NCI-H524 treated with DMSO at 0.1 percent for 48 hours (cell line): ENCODE results near the gene TDRD9.
"Not testable (repeated sequence)": the region's sequence is repeated elsewhere in the genome, so short reads cannot be mapped to it uniquely, and the experiment has no call there.

ENCODE experiments used
- DNase-seq: peaks from one replicate; lab custom pipeline; 2025; lab: John Stamatoyannopoulos, UW

TDRD9 gene

GRCh38 chr14:103980623-103981238 lies 52.5 kb downstream of the TDRD9 start:
- not testable (repeated sequence) for DNase-seq

GRCh38 chr14:103984196-103984595 lies 55.9 kb downstream of the TDRD9 start:
- no peak for DNase-seq

- DNase-seq: no peak
These were observed 60.8 kb downstream of the TDRD9 start for GRCh38 chr14:103989034-103989433.

GRCh38 chr14:103989964-103990363 lies 61.7 kb downstream of the TDRD9 start:
- no peak for DNase-seq

- no peak for DNase-seq
These were observed 66.4 kb downstream of the TDRD9 start for GRCh38 chr14:103994535-103995184.

GRCh38 chr14:103995876-103996275 lies 67.6 kb downstream of the TDRD9 start:
- DNase-seq: no peak

- no peak for DNase-seq
These were observed 69.1 kb downstream of the TDRD9 start for GRCh38 chr14:103997391-103997790.

- no peak for DNase-seq
These were observed 69.8 kb downstream of the TDRD9 start for GRCh38 chr14:103998027-103998426.

GRCh38 chr14:103999795-104000440 lies 71.7 kb downstream of the TDRD9 start:
- no peak for DNase-seq

- no peak for DNase-seq
These were observed 72.7 kb downstream of the TDRD9 start for GRCh38 chr14:104001003-104001402.

- no peak for DNase-seq
These were observed 75.4 kb downstream of the TDRD9 start for GRCh38 chr14:104003616-104004015.

- no peak for DNase-seq
These were observed 76.6 kb downstream of the TDRD9 start for GRCh38 chr14:104004849-104005248.

- DNase-seq: no peak
These were observed 77.2 kb downstream of the TDRD9 start for GRCh38 chr14:104005489-104005888.

- no peak for DNase-seq
These were observed 78.9 kb downstream of the TDRD9 start for GRCh38 chr14:104007121-104007520.

- no peak for DNase-seq
These were observed 81.0 kb downstream of the TDRD9 start for GRCh38 chr14:104009297-104009696.

- no peak for DNase-seq
These were observed 83.7 kb downstream of the TDRD9 start for GRCh38 chr14:104011824-104012517.

- DNase-seq: no peak
These were observed 86.5 kb downstream of the TDRD9 start for GRCh38 chr14:104014764-104015163.

- DNase-seq: no peak
These were observed 88.8 kb downstream of the TDRD9 start for GRCh38 chr14:104016873-104017650.

- no peak for DNase-seq
These were observed 90.8 kb downstream of the TDRD9 start for GRCh38 chr14:104019029-104019428.

GRCh38 chr14:104019806-104020205 lies 91.5 kb downstream of the TDRD9 start:
- no peak for DNase-seq

- no peak for DNase-seq
These were observed 92.2 kb downstream of the TDRD9 start for GRCh38 chr14:104020471-104020870.
